GM12878 (cell line): ENCODE measurements around the gene MOCOS. TPM values are rescaled to one million over a fixed set of nuclear protein-coding genes. Genes with fewer than 3 reads are reported as not detected.

Experiments used
- ATAC-seq: fragments of 200-7000 bp; cut with Tn5 transposase; 3 replicates; pipeline ENCODE4 v1.9.1; 2020; ENCODE audit warnings: mild to moderate bottlenecking, moderate library complexity
- BruUV-seq: library from RNA; stranded (reverse); fragments of 400-500 nt; replicated peaks from 2 replicates; lab custom pipeline; 2021; lab: Mats Ljungman, UMichigan
- CTCF ChIA-PET: fragments of 300-600 bp; sonication (Branson Sonifier 250); formaldehyde crosslinking; extraction: SDS; loops from one replicate; lab custom pipeline; 2021; ENCODE audit warnings: inconsistent platforms; lab: Yijun Ruan, JAX
- POLR2A ChIA-PET: fragments of 350-600 bp; formaldehyde crosslinking; extraction: SDS; loops from one replicate; lab custom pipeline; 2021; ENCODE audit warnings: inconsistent platforms; lab: Charles Lee
- RAD21 ChIA-PET: fragments of 300-600 bp; sonication (Branson Sonifier 250); formaldehyde crosslinking; loops from one replicate; lab custom pipeline; 2023; ENCODE audit warnings: antibody characterized with exemption; ENCODE audit not compliant: unreplicated experiment; lab: Charles Lee
- SMC1A ChIA-PET: fragments of 300-600 bp; sonication (Branson Sonifier 250); formaldehyde crosslinking; loops from one replicate; lab custom pipeline; 2023; ENCODE audit not compliant: unreplicated experiment, uncharacterized antibody; lab: Charles Lee
- DNase-seq: peaks from one replicate; pipeline ENCODE4 v3.0.0-alpha.2; 2011; ENCODE audit warnings: low read depth, low spot score
- FAIRE-seq: peaks from 3 replicates; lab custom pipeline; 2011; peaks lifted over from hg19 to GRCh38; lab: Jason Lieb, UNC
- H2AFZ ChIP-seq: 2 replicates; pipeline ENCODE4 v1.6.0; 2011; ENCODE audit warnings: low read depth, low read length, control low read depth; ENCODE audit not compliant: control insufficient read depth
- H3K27ac ChIP-seq: 2 replicates; pipeline ENCODE4 v1.5.1; 2011; ENCODE audit warnings: control low read depth; ENCODE audit not compliant: control insufficient read depth, insufficient read depth
- H3K27me3 ChIP-seq, 2 experiments: replicated peaks in 1 of 2; 2 replicates each; pipeline versions ENCODE4 v1.6.0 to v1.6.1; 2011; ENCODE audit warnings: low read length in 1 of 2; ENCODE audit not compliant: control insufficient read depth in 2 of 2, insufficient read depth in 2 of 2
- H3K36me3 ChIP-seq, 2 experiments: 2 replicates each; pipeline ENCODE4 v1.5.1; 2011; ENCODE audit warnings: low read length in 1 of 2; ENCODE audit not compliant: control insufficient read depth in 2 of 2, insufficient read depth in 2 of 2
- H3K4me1 ChIP-seq: 2 replicates; pipeline ENCODE4 v1.6.1; 2011; ENCODE audit warnings: mild to moderate bottlenecking, low read length, moderate library complexity, mixed read lengths; ENCODE audit not compliant: control insufficient read depth, insufficient read depth
- H3K4me2 ChIP-seq: 2 replicates; pipeline ENCODE4 v1.6.0; 2011; ENCODE audit warnings: control low read depth; ENCODE audit not compliant: control insufficient read depth, insufficient read depth
- H3K4me3 ChIP-seq: fragments of 200-600 bp; sonication (generic); 2 replicates; pipeline ENCODE4 v1.5.1; 2016
- H3K79me2 ChIP-seq: 2 replicates; pipeline ENCODE4 v1.6.0; 2011; ENCODE audit warnings: low read length; ENCODE audit not compliant: control insufficient read depth, insufficient read depth
- H3K9ac ChIP-seq: 2 replicates; pipeline ENCODE4 v1.8.0; 2011; ENCODE audit warnings: low read length, control low read depth, mixed read lengths; ENCODE audit not compliant: control insufficient read depth, insufficient read depth
- H3K9me3 ChIP-seq: replicated peaks from 3 replicates; pipeline ENCODE4 v1.5.1; 2011; ENCODE audit warnings: mild to moderate bottlenecking, low read length; ENCODE audit not compliant: control insufficient read depth, insufficient read depth
- H4K20me1 ChIP-seq: 2 replicates; pipeline ENCODE4 v1.6.0; 2011; ENCODE audit not compliant: control insufficient read depth, insufficient read depth
- CBFB ChIP-seq: IDR thresholded peaks from 2 replicates; pipeline ENCODE4 v1.6.1; 2016; ENCODE audit warnings: antibody characterized with exemption, low read depth
- CREB1 ChIP-seq: IDR thresholded peaks from 2 replicates; pipeline ENCODE4 v1.6.1; 2012; ENCODE audit warnings: low read depth, mild to moderate bottlenecking, inconsistent platforms
- IKZF1 ChIP-seq: fragments of 450-650 bp; conservative IDR thresholded peaks from 2 replicates; pipeline ENCODE4 v1.6.1; 2017; ENCODE audit warnings: antibody characterized with exemption, mild to moderate bottlenecking
- JUND ChIP-seq: IDR thresholded peaks from 2 replicates; pipeline ENCODE4 v1.6.1; 2012; ENCODE audit warnings: low read depth, mild to moderate bottlenecking, low read length, improper control_type of control experiment, moderate library complexity
- MTA3 ChIP-seq: IDR thresholded peaks from 2 replicates; pipeline ENCODE4 v1.6.1; 2012; ENCODE audit warnings: low read length, inconsistent platforms, borderline replicate concordance
- RBBP5 ChIP-seq: fragments of 200-600 bp; sonication (generic); conservative IDR thresholded peaks from 2 replicates; pipeline ENCODE4 v1.6.1; 2016
- RFX5 ChIP-seq: IDR thresholded peaks from 2 replicates; pipeline ENCODE4 v1.6.1; 2011; ENCODE audit warnings: low read depth, low read length, improper control_type of control experiment
- STAT1 ChIP-seq: fragments of 450-650 bp; conservative IDR thresholded peaks from 2 replicates; pipeline ENCODE4 v1.6.1; 2014; ENCODE audit warnings: antibody characterized with exemption, mild to moderate bottlenecking
- ZBTB33 ChIP-seq: fragments of 450-650 bp; IDR thresholded peaks from 2 replicates; pipeline ENCODE4 v1.6.1; 2017; ENCODE audit warnings: mild to moderate bottlenecking
- WGBS: methylation state at CpG from one replicate; pipeline ENCODE4 v1.1.6; 2016; ENCODE audit warnings: low lambda C conversion rate; ENCODE audit not compliant: insufficient replicate concordance, insufficient coverage; ENCODE audit errors: missing lambda C conversion rate; 5-methylcytosine and 5-hydroxymethylcytosine counted together
- in situ Hi-C: fragments of 300-500 bp; cut with MboI; formaldehyde crosslinking; loops from 9 replicates; pipeline ENCODE4 v1.14.3; 2018; ENCODE audit warnings: mixed read lengths
- intact Hi-C: fragments of 100-400 bp; cut with micrococcal nuclease; formaldehyde crosslinking; loops from one replicate; pipeline ENCODE4 v1.14.2; 2022; ENCODE audit not compliant: unreplicated experiment
- polyA plus RNA-seq, 11 experiments: library from polyadenylated mRNA; depleted of rRNA in 4 of 11; unstranded in 6 of 11; stranded (reverse) in 5 of 11; fragments of >200 nt; fragmentation: Nextera tagmentation in 4 of 11; fragmentation: Illumina TruSeq in 1 of 11; extraction: Ambion mirVana in 4 of 11; extraction: Trizol in 1 of 11; gene quantifications; 1 replicate in 1 of 11; 2 replicates in 10 of 11; pipeline versions ENCODE4 v1.2.1 to v1.2.3, GENCODE V29; 2011 to 2016; ENCODE audit warnings: inconsistent platforms in 2 of 11, missing spikeins in 2 of 11, low read depth in 1 of 11
- total RNA-seq, 4 experiments: library from RNA; depleted of rRNA in 3 of 4; stranded (reverse); fragments of >200 nt in 3 of 4; fragmentation: Illumina TruSeq in 1 of 4; extraction: Trizol in 1 of 4; gene quantifications; 2 replicates each; pipeline versions ENCODE4 v1.2.1 to v1.2.3, GENCODE V29; 2013 to 2021
- TF ChIP-seq, protein P1 (sequence below): IDR thresholded peaks from 2 replicates; pipeline ENCODE4 v1.6.1; 2012; ENCODE audit warnings: mild to moderate bottlenecking, low read depth, low read length
- TF ChIP-seq, protein P2 (sequence below): fragments of 450-650 bp; IDR thresholded peaks from 2 replicates; pipeline ENCODE4 v1.6.1; 2017; ENCODE audit warnings: mild to moderate bottlenecking, moderate library complexity
- TF ChIP-seq, protein P3 (sequence below): fragments of 450-650 bp; IDR thresholded peaks from 2 replicates; pipeline ENCODE4 v1.6.1; 2017; ENCODE audit warnings: low read depth, mild to moderate bottlenecking, moderate library complexity

Gene MOCOS
- total and polyA plus RNA-seq, 10 of the 15 experiments (the other 5 are each of a cell fraction or from before 2014, with no cell fraction given): 0.16 to 0.56 (median 0.33) TPM

- Histone ChIP-seq H3K9ac (no peak overlapping the region), H3K27ac (no peak overlapping the region), H3K79me2 (no peaks in the 10 kb centered on the region), H4K20me1 (no peaks in the 10 kb centered on the region), H3K4me1 (no peaks in the 10 kb centered on the region; the same call in none of the 2 replicates), H3K9me3 (no peaks in the 10 kb centered on the region), H3K4me3 (no peak overlapping the region), H3K27me3 (no peaks in the 10 kb centered on the region), H2AFZ (no peak overlapping the region), H3K4me2 (no peak overlapping the region), H3K36me3 (no peaks in the 10 kb centered on the region)
- ChIA-PET CTCF (interaction anchor here (1.0 kb wide), 1 partner anchor 116 kb away, joined by 3 read pairs; no protein-coding TSS in a partner anchor), RAD21 (no interaction called here), SMC1A (interaction anchor here (0.6 to 1.5 kb wide), 4 partner anchors 54 to 75 kb away, joined by 3 to 4 read pairs (median 3); no protein-coding TSS in a partner anchor), POLR2A (no interaction called here)
- BruUV-seq: no TSS peak
- no peak for TF ChIP-seq MTA3
- TF ChIP-seq, protein P1, sequence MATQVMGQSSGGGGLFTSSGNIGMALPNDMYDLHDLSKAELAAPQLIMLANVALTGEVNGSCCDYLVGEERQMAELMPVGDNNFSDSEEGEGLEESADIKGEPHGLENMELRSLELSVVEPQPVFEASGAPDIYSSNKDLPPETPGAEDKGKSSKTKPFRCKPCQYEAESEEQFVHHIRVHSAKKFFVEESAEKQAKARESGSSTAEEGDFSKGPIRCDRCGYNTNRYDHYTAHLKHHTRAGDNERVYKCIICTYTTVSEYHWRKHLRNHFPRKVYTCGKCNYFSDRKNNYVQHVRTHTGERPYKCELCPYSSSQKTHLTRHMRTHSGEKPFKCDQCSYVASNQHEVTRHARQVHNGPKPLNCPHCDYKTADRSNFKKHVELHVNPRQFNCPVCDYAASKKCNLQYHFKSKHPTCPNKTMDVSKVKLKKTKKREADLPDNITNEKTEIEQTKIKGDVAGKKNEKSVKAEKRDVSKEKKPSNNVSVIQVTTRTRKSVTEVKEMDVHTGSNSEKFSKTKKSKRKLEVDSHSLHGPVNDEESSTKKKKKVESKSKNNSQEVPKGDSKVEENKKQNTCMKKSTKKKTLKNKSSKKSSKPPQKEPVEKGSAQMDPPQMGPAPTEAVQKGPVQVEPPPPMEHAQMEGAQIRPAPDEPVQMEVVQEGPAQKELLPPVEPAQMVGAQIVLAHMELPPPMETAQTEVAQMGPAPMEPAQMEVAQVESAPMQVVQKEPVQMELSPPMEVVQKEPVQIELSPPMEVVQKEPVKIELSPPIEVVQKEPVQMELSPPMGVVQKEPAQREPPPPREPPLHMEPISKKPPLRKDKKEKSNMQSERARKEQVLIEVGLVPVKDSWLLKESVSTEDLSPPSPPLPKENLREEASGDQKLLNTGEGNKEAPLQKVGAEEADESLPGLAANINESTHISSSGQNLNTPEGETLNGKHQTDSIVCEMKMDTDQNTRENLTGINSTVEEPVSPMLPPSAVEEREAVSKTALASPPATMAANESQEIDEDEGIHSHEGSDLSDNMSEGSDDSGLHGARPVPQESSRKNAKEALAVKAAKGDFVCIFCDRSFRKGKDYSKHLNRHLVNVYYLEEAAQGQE: no peak
- TF ChIP-seq, protein P2, sequence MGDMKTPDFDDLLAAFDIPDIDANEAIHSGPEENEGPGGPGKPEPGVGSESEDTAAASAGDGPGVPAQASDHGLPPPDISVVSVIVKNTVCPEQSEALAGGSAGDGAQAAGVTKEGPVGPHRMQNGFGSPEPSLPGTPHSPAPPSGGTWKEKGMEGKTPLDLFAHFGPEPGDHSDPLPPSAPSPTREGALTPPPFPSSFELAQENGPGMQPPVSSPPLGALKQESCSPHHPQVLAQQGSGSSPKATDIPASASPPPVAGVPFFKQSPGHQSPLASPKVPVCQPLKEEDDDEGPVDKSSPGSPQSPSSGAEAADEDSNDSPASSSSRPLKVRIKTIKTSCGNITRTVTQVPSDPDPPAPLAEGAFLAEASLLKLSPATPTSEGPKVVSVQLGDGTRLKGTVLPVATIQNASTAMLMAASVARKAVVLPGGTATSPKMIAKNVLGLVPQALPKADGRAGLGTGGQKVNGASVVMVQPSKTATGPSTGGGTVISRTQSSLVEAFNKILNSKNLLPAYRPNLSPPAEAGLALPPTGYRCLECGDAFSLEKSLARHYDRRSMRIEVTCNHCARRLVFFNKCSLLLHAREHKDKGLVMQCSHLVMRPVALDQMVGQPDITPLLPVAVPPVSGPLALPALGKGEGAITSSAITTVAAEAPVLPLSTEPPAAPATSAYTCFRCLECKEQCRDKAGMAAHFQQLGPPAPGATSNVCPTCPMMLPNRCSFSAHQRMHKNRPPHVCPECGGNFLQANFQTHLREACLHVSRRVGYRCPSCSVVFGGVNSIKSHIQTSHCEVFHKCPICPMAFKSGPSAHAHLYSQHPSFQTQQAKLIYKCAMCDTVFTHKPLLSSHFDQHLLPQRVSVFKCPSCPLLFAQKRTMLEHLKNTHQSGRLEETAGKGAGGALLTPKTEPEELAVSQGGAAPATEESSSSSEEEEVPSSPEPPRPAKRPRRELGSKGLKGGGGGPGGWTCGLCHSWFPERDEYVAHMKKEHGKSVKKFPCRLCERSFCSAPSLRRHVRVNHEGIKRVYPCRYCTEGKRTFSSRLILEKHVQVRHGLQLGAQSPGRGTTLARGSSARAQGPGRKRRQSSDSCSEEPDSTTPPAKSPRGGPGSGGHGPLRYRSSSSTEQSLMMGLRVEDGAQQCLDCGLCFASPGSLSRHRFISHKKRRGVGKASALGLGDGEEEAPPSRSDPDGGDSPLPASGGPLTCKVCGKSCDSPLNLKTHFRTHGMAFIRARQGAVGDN: no peak
- TF ChIP-seq, protein P3, sequence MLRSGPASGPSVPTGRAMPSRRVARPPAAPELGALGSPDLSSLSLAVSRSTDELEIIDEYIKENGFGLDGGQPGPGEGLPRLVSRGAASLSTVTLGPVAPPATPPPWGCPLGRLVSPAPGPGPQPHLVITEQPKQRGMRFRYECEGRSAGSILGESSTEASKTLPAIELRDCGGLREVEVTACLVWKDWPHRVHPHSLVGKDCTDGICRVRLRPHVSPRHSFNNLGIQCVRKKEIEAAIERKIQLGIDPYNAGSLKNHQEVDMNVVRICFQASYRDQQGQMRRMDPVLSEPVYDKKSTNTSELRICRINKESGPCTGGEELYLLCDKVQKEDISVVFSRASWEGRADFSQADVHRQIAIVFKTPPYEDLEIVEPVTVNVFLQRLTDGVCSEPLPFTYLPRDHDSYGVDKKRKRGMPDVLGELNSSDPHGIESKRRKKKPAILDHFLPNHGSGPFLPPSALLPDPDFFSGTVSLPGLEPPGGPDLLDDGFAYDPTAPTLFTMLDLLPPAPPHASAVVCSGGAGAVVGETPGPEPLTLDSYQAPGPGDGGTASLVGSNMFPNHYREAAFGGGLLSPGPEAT: no peak
- no peak for TF ChIP-seq RBBP5
- no peak for TF ChIP-seq IKZF1
- no peak for TF ChIP-seq JUND
- no peak for TF ChIP-seq STAT1
- no peak for TF ChIP-seq CREB1
- no peak for TF ChIP-seq ZBTB33
- TF ChIP-seq CBFB: no peak
- no peak for TF ChIP-seq RFX5
- intact Hi-C loops: no loop called here
- 34% methylated on average over 6 of the region's 6 CpGs for WGBS
- FAIRE-seq (no peak), ATAC-seq (peak; percentile 80), DNase-seq (peak; percentile 12)
- in situ Hi-C loops: no loop called here
Observed at GRCh38 chr18:36211612-36212065, 24.3 kb downstream of the MOCOS start.
